Amygdala (tissue), 56 donors: ENCODE measurements around the gene PSG1.
"Not testable (repeated sequence)": the region's sequence is repeated elsewhere in the genome, so short reads cannot be mapped to it uniquely, and the experiment has no call there.

Source experiments
- DNase-seq, 56 donors: peaks; one replicate each; lab custom pipeline; 2025; lab: John Stamatoyannopoulos, UW

PSG1 gene

GRCh38 chr19:42882010-42882409 is 2.5 kb upstream of the PSG1 start:
- DNase-seq = not testable (repeated sequence)

DNA sequence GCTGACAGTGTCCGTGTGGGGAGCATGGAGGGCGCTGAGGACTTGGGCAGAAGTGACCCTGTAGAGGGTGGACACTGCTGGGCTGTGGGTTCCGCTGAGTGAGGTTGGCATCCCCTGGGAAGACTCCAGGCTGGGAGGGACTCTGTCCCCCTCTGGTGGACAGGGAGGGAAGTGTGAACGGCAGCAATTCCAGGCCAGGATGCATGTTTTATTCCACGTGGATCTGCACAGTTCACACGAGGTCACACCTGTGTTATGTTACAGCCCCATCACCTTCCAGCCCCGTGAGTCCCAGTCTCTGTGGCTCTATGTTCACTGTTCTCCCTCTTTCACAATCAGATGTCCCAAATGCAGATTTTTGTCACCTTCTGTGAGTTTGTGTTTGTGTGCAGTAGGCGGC is 1.8 kb upstream of the PSG1 start:
- DNase-seq = not testable (repeated sequence)

GRCh38 chr19:42880621-42881020 is 1.1 kb upstream of the PSG1 start:
- not testable (repeated sequence) for DNase-seq

GRCh38 chr19:42876596-42876995 is 2.9 kb downstream of the PSG1 start:
- DNase-seq = not testable (repeated sequence)

DNA sequence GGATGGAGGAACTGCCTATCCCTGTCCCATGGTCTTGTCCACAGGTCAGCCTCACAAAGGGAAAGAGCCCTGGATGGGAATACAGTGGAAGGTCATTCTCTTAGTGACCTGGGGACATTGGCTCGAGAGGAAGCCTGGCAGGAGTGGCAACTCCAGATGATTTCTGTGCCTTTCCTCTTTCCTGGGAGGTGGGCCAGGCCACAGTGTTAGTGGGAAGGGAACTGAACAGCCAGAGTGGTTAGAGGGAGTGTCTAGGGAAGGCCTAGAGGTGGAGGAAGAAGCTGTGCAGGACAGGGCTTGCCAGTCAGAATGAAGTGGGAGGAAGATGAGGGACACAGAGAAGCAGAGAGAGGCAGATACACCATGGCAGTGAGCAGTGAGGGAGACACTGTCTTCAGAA is 3.6 kb downstream of the PSG1 start:
- not testable (repeated sequence) for DNase-seq

DNA sequence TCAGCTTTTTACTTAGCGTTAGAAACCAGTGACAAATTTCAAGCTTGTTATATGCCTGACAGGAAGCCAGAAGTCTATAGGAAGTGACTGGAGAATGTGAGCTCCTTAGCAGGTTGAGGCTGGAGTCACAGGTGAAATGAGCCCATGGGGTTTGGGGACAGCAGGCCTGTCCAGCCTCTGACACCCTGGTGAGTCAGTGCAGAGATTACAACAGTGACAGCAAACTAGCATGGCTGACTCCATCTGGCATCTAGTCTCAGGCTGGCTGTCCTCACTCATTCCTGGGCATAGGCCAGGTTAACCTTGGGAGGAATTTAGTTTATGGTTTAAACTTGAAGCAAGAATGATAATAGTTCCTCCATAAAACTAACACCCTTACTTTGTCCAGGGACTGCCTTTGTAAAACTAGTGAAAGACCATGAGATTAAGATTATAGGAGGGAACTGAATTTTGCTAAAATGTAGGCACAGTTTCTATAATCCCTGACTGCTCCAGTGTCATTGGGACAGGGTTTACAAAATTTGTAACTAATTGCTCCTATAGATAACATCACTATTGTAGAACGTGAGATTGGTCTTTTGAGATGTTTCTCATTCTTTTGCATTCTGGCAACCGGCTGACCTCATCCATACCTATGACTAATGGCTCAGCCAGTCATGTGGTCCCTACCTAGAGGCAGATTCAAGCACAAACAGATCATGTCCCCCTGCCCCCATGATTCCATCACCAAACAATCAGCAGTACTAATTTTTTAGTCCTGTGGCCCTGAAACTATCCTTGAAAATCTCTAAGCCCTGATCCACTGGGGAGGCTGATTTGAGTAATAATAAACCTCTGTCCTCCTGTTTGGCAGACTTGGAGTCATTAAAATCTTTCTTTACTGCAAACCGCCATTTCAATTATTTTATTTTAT is 4.4 kb downstream of the PSG1 start:
- not testable (repeated sequence) for DNase-seq

GRCh38 chr19:42874136-42874535 is 5.4 kb downstream of the PSG1 start:
- DNase-seq = not testable (repeated sequence)

DNA sequence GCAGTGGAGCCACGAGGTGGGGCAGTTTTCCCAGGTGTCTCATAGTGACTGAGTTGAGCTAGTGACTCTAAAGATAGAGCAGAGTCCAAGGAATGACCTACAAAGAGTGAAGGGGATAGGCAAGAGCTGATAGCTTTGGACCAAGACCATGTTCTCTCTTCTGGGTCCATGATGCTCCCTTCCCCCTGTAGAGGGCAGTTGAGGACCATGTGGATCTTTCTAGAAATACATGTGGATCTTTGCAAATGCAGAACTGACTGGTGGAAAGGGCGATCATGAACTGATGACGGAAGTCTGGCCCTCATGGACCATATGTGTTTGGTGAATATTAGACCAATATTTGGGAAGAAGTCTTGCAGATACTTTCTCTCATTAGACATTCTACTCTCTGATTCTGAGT is 6.9 kb downstream of the PSG1 start:
- no peak for DNase-seq

- DNase-seq = no peak
Observed at GRCh38 chr19:42857544-42857867, 22.0 kb downstream of the PSG1 start.

GRCh38 chr19:42856866-42857543 is 22.5 kb downstream of the PSG1 start:
- peak in 26 of 56 donors; percentile 5 to 70 (median 22) for DNase-seq

DNA sequence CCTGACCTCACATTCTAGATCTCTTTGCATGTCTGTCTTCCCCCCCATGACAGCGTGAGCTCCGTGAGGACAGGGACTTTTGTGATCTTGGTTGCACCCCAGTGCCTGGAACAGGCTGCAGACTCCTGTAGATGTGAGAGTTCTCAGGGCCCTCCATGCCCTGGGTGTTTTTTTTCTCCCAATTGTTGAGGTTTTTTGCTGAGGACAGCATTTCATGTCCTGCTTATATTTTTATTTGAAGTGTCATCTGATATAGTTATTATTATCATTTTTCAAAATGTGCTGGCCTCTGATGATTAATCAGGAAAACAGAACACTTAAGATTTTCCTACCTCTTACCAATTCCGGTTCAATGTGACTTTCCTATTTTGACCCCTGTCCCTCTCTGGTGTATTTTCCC is 24.8 kb downstream of the PSG1 start:
- not testable (repeated sequence) for DNase-seq

DNA sequence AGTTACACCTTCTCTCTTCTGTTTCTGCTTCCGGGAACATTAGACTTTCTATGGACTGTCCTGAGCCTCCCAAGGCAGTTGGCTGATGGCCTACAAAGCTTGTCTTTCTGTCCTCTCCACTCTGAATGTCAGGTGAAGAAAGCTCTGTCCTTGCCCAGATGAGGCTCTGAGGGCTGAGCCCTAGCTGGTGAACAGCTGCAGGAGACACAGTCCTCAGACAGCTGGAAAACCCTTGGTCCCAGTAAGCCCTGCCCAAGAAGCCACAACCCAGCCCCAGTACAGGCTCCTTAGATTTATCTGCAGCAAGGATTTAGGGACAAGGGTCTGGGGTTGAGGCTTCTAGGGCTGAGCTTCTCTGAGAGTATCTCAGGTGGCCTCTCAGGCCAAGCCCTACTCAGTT is 26.3 kb downstream of the PSG1 start:
- not testable (repeated sequence) for DNase-seq

- not testable (repeated sequence) for DNase-seq
Observed at GRCh38 chr19:42852821-42853220, 26.7 kb downstream of the PSG1 start.

DNA sequence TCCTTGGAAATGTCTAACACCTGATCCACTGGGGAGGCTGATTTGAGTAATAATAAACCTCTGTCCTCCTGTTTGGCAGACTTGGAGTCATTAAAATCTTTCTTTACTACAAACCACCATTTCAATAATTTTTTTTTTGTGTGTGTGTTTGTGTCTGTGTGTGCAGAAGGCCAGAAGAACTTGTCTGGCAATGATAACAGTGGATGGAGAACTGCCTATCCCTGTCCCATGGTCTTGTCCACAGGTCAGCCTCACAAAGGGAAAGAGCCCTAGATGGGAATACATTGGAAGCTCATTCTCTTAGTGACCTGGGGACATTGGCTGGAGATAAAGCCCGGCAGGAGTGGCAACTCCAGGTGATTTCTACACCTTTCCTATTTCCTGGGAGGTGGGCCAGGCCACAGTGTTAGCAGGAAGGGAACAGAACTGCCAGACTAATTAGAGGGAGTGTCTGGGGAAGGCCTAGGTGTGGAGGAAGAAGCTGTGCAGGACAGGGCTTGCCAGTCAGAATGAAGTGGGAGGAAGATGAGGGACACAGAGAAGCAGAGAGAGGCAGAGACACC is 27.7 kb downstream of the PSG1 start:
- not testable (repeated sequence) for DNase-seq

DNA sequence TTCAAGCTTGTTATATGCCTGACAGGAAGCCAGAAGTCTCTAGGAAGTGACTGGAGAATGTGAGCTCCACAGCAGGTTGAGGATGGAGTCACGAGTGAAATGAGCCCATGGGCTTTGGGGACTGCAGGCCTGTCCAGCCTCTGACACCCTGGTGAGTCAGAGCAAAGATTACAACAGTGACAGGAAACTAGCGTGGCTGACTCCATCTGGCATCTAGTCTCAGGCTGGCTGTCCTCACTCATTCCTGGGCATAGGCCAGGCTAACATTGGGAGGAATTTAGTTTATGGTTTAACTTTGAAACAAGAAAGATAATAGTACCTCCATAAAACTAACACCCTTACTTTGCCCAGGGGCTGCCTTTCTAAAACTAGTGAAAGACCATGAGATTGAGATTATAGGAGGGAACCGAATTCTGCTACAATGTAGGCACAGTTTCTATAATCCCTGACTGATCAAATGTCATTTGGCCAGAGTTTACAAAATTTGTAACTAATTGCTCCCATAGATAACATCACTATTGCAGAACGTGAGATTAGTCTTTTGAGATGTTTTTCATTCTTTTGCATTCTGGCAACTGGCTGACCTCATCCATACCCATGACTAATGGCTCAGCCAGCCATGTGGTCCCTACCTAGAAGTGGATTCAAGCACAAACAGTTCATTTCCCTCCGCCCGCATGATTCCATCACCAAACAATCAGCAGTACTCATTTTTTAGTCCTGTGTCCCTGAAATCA is 28.4 kb downstream of the PSG1 start:
- DNase-seq = peak in 5 of 56 donors; percentile 22 to 41 (median 31)

DNA sequence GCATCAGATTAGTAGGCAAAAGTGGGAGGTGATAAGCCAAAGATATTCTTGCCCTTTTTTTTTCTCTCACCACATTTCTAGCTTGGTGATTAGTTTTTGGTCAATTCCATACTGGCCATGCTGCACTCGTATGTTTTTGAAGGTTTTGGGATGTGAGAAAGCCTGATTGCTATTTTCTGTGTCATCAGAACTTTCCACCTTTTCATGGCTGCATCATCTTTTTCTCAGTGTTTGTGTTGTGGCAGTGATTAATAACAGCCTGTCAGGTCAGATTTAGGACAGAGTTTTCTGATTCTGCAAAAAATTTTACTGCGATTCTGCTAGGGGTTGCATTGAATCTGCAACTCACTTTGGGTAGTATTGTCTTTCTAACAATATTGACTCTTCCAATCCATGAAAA is 32.9 kb downstream of the PSG1 start:
- DNase-seq = no peak

DNA sequence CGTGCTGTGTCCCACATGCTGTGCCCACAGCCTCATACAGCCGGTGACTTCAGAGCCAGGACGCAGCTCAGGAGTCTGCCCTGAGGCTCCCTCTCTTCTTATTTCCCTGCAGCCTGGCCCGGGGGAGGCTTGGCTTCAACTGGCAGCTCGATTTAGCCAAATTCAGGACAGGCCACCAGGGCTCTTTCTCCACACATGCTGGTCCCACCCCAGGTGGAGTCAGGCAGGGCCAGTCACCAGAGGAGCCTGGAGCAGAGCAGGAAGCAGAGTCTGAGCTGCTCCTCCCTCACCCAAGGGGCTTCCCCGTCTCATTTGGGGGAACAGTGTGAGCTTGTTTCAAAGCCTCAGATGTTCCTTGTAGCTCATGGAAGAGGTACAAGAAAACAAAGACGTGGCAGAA is 35.9 kb downstream of the PSG1 start:
- DNase-seq = not testable (repeated sequence)

GRCh38 chr19:42832746-42833442 is 46.6 kb downstream of the PSG1 start:
- DNase-seq = not testable (repeated sequence)

DNA sequence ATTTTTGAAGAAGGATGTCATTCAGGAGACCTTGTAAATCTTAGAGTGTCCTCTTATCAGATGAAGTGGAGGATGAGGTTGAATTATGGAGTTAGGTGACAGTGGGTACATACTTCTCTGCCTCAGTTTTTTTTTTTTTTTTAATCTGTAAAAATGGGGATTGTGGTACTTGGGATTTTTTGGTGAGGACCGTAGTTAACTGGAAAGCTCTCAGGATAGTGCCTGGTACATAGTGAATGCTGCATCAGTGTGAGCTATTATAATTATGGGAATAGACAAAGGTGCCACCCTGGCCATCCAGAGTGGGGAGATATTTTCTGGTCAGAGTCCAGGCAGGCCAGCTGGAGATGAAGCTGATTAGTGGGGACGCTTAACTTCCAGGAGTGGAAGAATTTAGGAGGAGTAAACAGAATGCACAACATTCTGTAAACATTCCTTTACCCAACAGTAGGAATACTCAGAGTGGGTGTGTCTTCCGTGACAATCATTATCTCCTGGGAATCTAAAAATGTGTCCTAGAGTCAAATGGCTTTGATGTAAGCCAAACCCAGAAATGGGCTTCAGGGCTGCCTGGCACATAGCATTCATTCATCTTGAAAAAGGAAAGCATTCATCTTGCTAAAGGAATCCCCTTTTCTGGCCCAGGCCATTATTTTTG is 47.4 kb downstream of the PSG1 start:
- DNase-seq = not testable (repeated sequence)
